ENCODE results near the gene MAP3K21.

GRCh38 chr1:233394860-233395717 is 67.6 kb downstream of the MAP3K21 start:
- TF ChIP-seq CTCF (optimal IDR thresholded peaks at IDR 0.05 in 1 of 3, IDR thresholded peaks at IDR 0.05 in 1 of 3, conservative IDR thresholded peaks at IDR 0.05 in 1 of 3; ENCODE audit: extremely low read depth in 1 of 3, insufficient read depth in 2 of 3, low read length in 3 of 3), result peak; percentile 47 to 78 (median 74)
- no peak for TF ChIP-seq EZH2 (IDR thresholded peaks at IDR 0.05; ENCODE audit: low read length)

Measured in keratinocyte (primary cell).